Nephron (organoid): ENCODE results near the gene SLX9.
A peak's percentile ranks its signal among the peaks of the same experiment; 100 is the strongest.

Source experiments
- H3K27ac Mint-ChIP-seq, 3 experiments: 2 replicates each; pipeline ENCODE4 v1.8.0; 2020; ENCODE audit warnings: mixed read lengths in 3 of 3, mild to moderate bottlenecking in 2 of 3, moderate library complexity in 1 of 3
- H3K27me3 Mint-ChIP-seq: 2 replicates; pipeline ENCODE4 v1.8.0; 2021; ENCODE audit warnings: low read depth, mild to moderate bottlenecking, moderate library complexity, mixed read lengths
- H3K36me3 Mint-ChIP-seq: 2 replicates; pipeline ENCODE4 v1.8.0; 2020; ENCODE audit warnings: low read depth, mixed read lengths
- H3K4me1 Mint-ChIP-seq: 2 replicates; pipeline ENCODE4 v1.8.0; 2020; ENCODE audit warnings: mixed read lengths
- H3K4me3 Mint-ChIP-seq, 3 experiments: 2 replicates each; pipeline ENCODE4 v1.8.0; 2020; ENCODE audit warnings: mild to moderate bottlenecking in 3 of 3, mixed read lengths in 3 of 3, moderate library complexity in 2 of 3
- H3K9me3 Mint-ChIP-seq: 2 replicates; pipeline ENCODE4 v1.8.0; 2020; ENCODE audit warnings: mixed read lengths
- CTCF ChIP-seq, 3 experiments: fragments of 200-600 bp; sonication (generic); IDR thresholded peaks; one replicate each; pipeline ENCODE4 v1.5.0; 2021; ENCODE audit warnings: antibody characterized with exemption in 3 of 3; ENCODE audit not compliant: unreplicated experiment in 3 of 3

SLX9 gene

DNA sequence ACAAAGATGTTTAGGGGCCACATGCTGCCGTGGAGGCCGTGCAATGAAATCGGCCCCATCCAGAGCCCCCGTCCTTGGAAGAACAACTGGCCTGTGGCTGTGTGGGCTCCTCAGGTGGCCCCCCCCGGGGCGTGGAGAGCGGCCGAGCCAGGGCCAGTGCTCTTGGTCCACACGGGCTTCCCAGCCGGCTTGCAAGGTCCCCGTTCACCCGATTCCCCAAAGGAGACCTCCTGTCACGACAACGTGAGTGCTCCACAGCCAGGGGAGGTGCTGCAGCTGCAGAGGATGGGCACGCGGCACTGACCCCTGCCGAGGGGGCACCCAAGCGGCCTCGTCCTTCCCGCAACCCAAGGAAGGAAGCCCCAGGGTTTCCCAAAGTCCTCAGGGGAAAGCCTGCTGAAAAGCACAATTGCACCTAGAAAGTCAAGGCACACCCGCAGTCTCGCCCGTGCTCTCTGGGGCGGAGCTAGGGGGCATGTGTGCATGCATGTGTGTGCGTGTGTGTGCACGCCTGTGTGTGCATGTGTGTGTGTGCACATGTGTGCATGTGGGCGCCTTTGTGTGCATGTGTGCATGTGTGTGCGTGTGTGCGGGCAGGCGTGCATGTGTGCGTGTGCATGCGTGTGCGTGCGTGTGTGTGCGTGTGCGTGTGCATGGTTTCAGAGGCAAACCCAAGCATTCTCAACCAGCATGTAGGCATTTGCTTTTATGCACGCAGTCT lies 48.2 kb downstream of the SLX9 start:
- no peak overlapping the region for H3K27ac Mint-ChIP-seq
- H3K4me3 Mint-ChIP-seq = no peak overlapping the region
- H3K36me3 Mint-ChIP-seq = no peaks in the 10 kb centered on the region
- peaks cover 9% of the 10 kb centered on the region for H3K4me1 Mint-ChIP-seq
- no peaks in the 10 kb centered on the region for H3K9me3 Mint-ChIP-seq
- no peaks in the 10 kb centered on the region for H3K27me3 Mint-ChIP-seq
- TF ChIP-seq CTCF (IDR thresholded peaks at IDR 0.05; ENCODE audit: unreplicated experiment in 3 of 3) = no peak

DNA sequence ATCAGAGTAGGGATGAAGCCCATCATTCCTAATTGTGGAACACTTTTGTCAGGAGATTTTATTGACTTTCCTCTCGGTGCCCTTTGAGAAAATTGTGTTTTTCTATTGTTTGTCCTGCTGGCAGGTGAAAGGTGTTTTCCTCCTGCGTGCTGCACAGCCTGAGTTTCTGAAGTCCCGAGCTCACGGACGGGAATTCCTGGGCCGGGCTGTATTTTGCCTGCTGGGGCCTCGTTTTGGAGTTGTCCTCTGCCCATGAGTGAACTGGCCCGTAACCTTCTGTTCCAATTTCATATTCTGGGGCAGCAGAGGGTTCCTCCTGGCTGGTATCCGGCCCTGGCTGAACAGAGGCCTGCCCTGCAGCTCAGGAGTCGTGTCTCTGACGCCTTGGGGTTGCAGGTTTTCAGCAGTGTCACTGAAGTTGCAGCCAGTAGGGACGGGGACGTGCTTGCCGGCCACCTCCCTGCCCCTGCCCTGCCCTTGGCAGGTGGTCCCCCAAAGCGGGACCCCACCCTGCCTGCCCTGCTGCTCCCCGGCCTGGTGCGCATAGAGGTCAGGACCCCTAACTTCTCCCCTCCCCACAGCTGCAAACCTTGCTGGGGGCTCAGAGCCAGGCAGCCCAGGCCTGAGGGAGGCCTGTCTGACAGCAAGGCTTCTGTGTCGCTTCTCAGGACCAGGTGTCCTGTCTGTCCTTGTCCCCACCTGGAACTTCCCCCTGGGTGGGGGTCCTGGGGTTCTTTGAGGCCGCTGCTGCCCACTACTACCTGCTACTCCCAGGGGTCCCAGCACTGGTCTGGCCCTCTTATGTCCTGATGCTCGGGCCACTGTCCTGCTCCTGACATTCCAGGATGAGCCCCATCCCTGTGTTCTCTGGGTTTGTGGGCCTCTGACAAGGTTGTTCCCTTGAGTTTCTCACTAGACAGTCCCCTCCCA lies 49.0 kb downstream of the SLX9 start:
- Mint-ChIP-seq H3K27ac (peak overlapping the region in 1 of 3 experiments; percentile 27), H3K4me3 (no peak overlapping the region), H3K36me3 (no peaks in the 10 kb centered on the region), H3K9me3 (no peaks in the 10 kb centered on the region), H3K4me1 (peaks cover 9% of the 10 kb centered on the region), H3K27me3 (no peaks in the 10 kb centered on the region)
- TF ChIP-seq CTCF (IDR thresholded peaks at IDR 0.05; ENCODE audit: unreplicated experiment in 3 of 3) = no peak

GRCh38 chr21:44989537-44989886 lies 49.7 kb downstream of the SLX9 start:
- Mint-ChIP-seq H3K27ac (peak overlapping the region in 1 of 3 experiments; percentile 27), H3K4me1 (peaks cover 14% of the 10 kb centered on the region), H3K36me3 (no peaks in the 10 kb centered on the region), H3K4me3 (no peak overlapping the region), H3K27me3 (peaks cover 4% of the 10 kb centered on the region), H3K9me3 (no peaks in the 10 kb centered on the region)
- no peak for TF ChIP-seq CTCF (IDR thresholded peaks at IDR 0.05; ENCODE audit: unreplicated experiment in 3 of 3)

GRCh38 chr21:44989943-44990780 lies 50.3 kb downstream of the SLX9 start:
- H3K27ac Mint-ChIP-seq = peak overlapping the region in 1 of 3 experiments; percentile 27
- H3K4me3 Mint-ChIP-seq = no peak overlapping the region
- H3K27me3 Mint-ChIP-seq = peaks cover 6% of the 10 kb centered on the region
- TF ChIP-seq CTCF (IDR thresholded peaks at IDR 0.05; ENCODE audit: unreplicated experiment in 3 of 3) = no peak
- peaks cover 16% of the 10 kb centered on the region for H3K4me1 Mint-ChIP-seq
- H3K36me3 Mint-ChIP-seq = no peaks in the 10 kb centered on the region
- no peaks in the 10 kb centered on the region for H3K9me3 Mint-ChIP-seq

GRCh38 chr21:44990921-44991320 lies 51.1 kb downstream of the SLX9 start:
- Mint-ChIP-seq H3K27me3 (peaks cover 6% of the 10 kb centered on the region), H3K36me3 (no peaks in the 10 kb centered on the region), H3K9me3 (no peaks in the 10 kb centered on the region), H3K4me1 (peaks cover 16% of the 10 kb centered on the region), H3K4me3 (no peak overlapping the region), H3K27ac (no peak overlapping the region)
- TF ChIP-seq CTCF (IDR thresholded peaks at IDR 0.05; ENCODE audit: unreplicated experiment in 3 of 3) = no peak
